ENCODE results near the gene CRYBG2. TPM values are rescaled to one million over a fixed set of nuclear protein-coding genes. Genes with fewer than 3 reads are reported as not detected.
"Not testable (repeated sequence)": the region's sequence is repeated elsewhere in the genome, so short reads cannot be mapped to it uniquely, and the experiment has no call there.

CRYBG2 gene
- total RNA-seq, 2 experiments from 2014 or later: 2.8 to 2.9 TPM

DNA sequence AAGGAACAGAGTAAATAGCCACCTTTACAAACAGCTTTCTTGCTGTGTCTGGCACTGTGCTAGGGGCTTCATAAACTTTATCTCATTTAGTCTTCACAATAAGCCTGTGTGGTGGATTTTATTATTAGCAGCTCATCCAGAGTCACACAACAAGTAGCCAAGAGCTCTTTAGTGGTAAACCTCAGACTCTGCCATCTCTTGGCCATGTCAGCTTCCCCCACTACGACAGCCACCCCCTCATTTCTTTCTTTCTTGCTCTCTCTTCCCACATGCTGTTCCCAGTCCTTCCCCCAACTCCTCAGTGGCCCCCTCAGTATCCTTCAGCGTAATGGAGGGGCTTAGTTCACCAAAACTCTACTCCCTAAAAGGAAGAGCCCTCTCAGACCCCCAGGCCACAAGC lies 19.9 kb upstream of the CRYBG2 start:
- CTCF ChIA-PET: interaction anchor here (0.5 to 3.2 kb wide), 9 partner anchors 9 to 204 kb away, joined by 3 to 22 read pairs (median 4); partner anchors contain the start of genes C1orf232 and ZNF593
- POLR2A ChIA-PET: interaction anchor here (0.7 kb wide), 1 partner anchor 15 kb away, joined by 3 read pairs; no protein-coding TSS in a partner anchor

GRCh38 chr1:26373281-26373680 lies 19.4 kb upstream of the CRYBG2 start:
- POLR2A ChIA-PET: interaction anchor here (0.7 kb wide), 1 partner anchor 15 kb away, joined by 3 read pairs; no protein-coding TSS in a partner anchor
- CTCF ChIA-PET: interaction anchor here (0.8 to 3.2 kb wide), 5 partner anchors 9 to 85 kb away, joined by 3 to 22 read pairs (median 4); no protein-coding TSS in a partner anchor

GRCh38 chr1:26372611-26373010 lies 18.7 kb upstream of the CRYBG2 start, which contains the start of gene ZNF683:
Gene ZNF683, minus strand, starts transcription at chr1:26372750. Its CDS starts 4,179 bp downstream, at chr1:26368571.
- POLR2A ChIA-PET: not testable (repeated sequence)
- CTCF ChIA-PET: interaction anchor here (0.8 to 3.2 kb wide), 3 partner anchors 8 to 44 kb away, joined by 3 to 22 read pairs (median 3); no protein-coding TSS in a partner anchor

DNA sequence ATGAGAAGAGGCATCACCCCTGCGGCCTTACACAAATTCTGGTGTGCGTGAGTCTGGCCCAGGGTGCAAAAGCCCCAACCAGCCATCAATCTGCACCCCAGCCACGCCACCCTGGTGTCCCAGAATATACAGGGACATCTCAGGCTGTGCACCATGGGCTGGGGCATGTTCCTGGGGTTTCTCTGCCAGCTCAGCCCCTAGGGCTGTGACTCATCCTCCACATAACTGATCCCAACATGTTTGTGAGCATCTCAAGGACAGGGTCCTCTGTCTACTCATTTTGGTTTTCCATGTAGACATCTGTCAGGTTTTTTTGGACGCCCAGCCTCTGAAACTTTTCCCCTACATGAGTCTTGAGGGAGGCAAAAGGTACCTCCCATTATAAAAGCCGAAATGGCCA lies 18.1 kb upstream of the CRYBG2 start:
- POLR2A ChIA-PET: no interaction called here
- CTCF ChIA-PET: no interaction called here

GRCh38 chr1:26370591-26371382 lies 16.9 kb upstream of the CRYBG2 start:
- ChIA-PET POLR2A (no interaction called here), CTCF (interaction anchor here (1.1 to 1.4 kb wide), 4 partner anchors 25 to 137 kb away, joined by 3 to 4 read pairs (median 4); partner anchors contain the start of gene CEP85)

DNA sequence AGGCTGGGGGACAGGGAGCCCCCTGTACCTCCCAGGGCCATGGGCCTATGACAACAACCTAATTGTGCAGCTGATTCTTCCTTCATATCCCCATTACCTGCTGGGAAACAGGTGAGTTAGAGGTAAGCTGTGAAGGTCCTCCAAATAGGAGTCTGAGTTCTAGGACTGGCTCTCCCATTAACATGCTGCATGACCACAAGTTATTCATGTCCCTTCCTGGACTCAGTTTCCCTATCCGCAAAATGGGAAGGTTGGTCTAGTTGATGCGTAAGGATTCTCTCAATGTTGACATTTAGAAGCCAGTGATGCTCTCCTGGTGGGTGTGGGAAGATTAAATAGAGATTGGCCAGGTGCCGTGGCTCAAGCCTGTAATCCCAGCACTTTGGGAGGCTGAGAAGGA lies 14.6 kb upstream of the CRYBG2 start:
- ChIA-PET POLR2A (no interaction called here), CTCF (no interaction called here)

DNA sequence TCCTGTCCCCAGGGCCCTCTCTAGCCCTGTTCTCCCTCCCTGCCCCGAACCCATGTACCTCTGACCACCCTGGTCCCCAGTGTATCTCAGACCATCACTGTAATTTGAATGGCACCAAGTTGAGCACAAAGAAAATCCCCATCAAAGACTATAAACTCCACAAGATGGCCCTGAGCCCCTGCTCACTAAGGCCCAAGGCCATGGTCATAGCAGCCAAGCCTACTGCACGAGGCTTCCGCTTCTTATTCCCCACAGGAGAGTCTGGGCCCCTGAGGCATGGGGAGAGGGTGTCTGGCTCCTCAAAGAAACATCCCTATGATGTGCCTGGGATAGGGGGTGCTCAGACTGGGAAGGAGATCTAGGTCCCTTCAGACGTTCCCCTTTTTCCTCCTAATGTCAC lies 14.1 kb upstream of the CRYBG2 start:
- CTCF ChIA-PET: no interaction called here
- POLR2A ChIA-PET: no interaction called here

- ChIA-PET POLR2A (no interaction called here), CTCF (interaction anchor here (0.5 to 1.1 kb wide), 3 partner anchors 10 to 23 kb away, joined by 3 to 4 read pairs (median 3); no protein-coding TSS in a partner anchor)
Measured at GRCh38 chr1:26367441-26367840, 13.5 kb upstream of the CRYBG2 start.

- POLR2A ChIA-PET: no interaction called here
Measured at GRCh38 chr1:26364956-26365355, 11.0 kb upstream of the CRYBG2 start.

DNA sequence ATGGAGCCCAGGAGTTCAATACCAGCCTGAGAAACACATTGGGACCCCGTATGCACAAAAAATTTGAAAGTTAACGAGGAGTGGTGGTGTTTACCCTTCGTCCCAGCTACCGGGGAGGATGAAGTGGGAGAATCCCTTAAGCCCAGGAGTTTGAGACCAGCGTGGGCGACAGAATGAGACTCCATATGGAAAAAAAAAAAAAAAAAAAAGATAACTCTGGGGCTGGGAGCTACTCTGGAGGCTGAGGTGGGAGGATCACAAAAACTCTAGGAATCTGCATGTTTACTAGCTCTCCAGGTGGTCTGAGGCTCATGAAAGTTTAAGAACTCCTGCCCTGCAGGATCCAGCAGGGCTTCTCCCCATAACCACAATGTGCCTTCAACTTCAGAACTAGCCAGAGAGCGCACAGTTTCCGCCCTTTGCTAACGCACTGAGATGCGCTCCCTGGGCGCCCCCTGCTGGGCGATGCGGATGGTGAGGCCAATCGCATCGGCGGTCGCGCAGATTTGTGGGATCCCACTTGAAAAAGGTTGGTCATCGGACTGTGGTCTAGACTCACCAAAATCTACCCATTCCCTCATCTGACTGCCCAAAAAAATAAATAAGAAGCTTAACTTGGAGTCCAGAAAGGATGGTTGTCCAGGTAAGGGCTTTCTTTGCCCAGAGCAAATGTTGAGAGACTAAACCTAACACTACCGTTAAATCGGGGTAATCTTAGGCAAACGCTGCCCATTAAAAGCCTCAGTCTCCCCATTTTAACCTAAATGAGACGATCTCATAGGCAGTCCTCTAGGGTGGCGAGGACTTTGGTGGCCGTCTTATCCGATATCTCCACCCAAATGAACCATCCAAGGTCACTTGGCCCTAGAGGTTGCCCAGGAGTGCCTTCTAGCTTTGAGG lies 9.9 kb upstream of the CRYBG2 start:
- CTCF ChIA-PET: interaction anchor here (0.6 to 3.6 kb wide), 32 partner anchors 10 to 669 kb away, joined by 3 to 24 read pairs (median 5); partner anchors contain the start of genes CD52, CRYBG2, DHDDS and ZNF593
- POLR2A ChIA-PET: interaction anchor here (0.7 kb wide), 1 partner anchor 790 kb away, joined by 3 read pairs; no protein-coding TSS in a partner anchor

More at GRCh38 chr1:26364956-26365355, 11.0 kb upstream of the CRYBG2 start:
- CTCF ChIA-PET: interaction anchor here (1.0 to 3.6 kb wide), 10 partner anchors 9 to 195 kb away, joined by 3 to 22 read pairs (median 8); partner anchors contain the start of genes ZNF593 and ZNF683

GRCh38 chr1:26362331-26362730 lies 8.4 kb upstream of the CRYBG2 start:
- CTCF ChIA-PET: interaction anchor here (0.5 to 3.6 kb wide), 7 partner anchors 10 to 85 kb away, joined by 3 to 24 read pairs (median 8); partner anchors contain the start of genes CD52 and CRYBG2
- POLR2A ChIA-PET: no interaction called here

DNA sequence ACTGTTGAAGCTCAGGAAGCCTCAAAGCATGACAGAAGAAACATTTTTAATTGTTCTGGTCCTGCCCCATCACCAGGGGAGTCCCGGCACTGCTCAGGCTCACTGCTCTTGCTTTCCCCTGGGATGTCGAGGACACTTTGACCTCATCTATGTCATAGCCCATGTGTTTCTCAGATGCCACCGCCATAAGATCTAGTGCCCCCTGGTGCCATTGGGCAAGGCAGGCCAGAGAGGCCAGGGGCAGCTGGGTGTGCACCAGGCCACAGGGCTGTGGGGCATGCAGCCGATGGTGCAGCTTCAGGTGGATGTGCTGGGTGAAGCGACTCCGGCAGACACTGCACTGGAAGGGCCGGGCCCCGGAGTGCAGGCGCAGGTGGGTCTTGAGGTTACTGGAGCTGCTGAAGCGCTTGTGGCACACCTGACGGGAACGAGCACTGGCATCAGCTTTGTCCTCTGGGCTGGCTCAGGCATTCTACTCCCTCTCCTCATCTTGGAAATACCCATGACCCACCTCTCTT lies 7.7 kb upstream of the CRYBG2 start:
- CTCF ChIA-PET: interaction anchor here (0.9 to 3.6 kb wide), 5 partner anchors 9 to 84 kb away, joined by 3 to 24 read pairs (median 8); partner anchors contain the start of gene CRYBG2
- POLR2A ChIA-PET: no interaction called here

- ChIA-PET POLR2A (no interaction called here), CTCF (interaction anchor here (0.7 to 1.8 kb wide), 4 partner anchors 12 to 90 kb away, joined by 3 to 4 read pairs (median 3); no protein-coding TSS in a partner anchor)
Measured at GRCh38 chr1:26360807-26361604, 7.1 kb upstream of the CRYBG2 start.

GRCh38 chr1:26359981-26360806 lies 6.3 kb upstream of the CRYBG2 start:
- CTCF ChIA-PET: interaction anchor here (0.5 to 2.0 kb wide), 5 partner anchors 13 to 89 kb away, joined by 3 to 7 read pairs (median 3); no protein-coding TSS in a partner anchor
- POLR2A ChIA-PET: no interaction called here

- POLR2A ChIA-PET: interaction anchor here (0.5 to 1.0 kb wide), 4 partner anchors 9 to 285 kb away, joined by 3 read pairs; no protein-coding TSS in a partner anchor
- CTCF ChIA-PET: interaction anchor here (1.0 to 2.0 kb wide), 5 partner anchors 16 to 189 kb away, joined by 3 to 10 read pairs (median 7); partner anchors contain the start of gene ZNF593
Measured at GRCh38 chr1:26358411-26359384, 4.8 kb upstream of the CRYBG2 start.

GRCh38 chr1:26357121-26357602 lies 3.2 kb upstream of the CRYBG2 start:
- CTCF ChIA-PET: no interaction called here
- POLR2A ChIA-PET: no interaction called here

Measured in activated CD8-positive, alpha-beta memory T cell treated with anti-CD3 and anti-CD28 coated beads for 36 hours (primary cell).